GM18517 (cell line): ENCODE results near the gene TBCK.
A peak's percentile ranks its signal among the peaks of the same experiment; 100 is the strongest.
"Not testable (repeated sequence)": the region's sequence is repeated elsewhere in the genome, so short reads cannot be mapped to it uniquely, and the experiment has no call there.

Experiments used
- ATAC-seq: cut with Tn5 transposase; IDR thresholded peaks from one replicate; pipeline ENCODE4 v1.9.1; 2021; ENCODE audit warnings: mild to moderate bottlenecking, moderate library complexity; ENCODE audit not compliant: unreplicated experiment

The TBCK gene

GRCh38 chr4:106238820-106239420, 77.1 kb downstream of the TBCK start:
- peak; percentile 94 for ATAC-seq

- no peak for ATAC-seq
These were observed 84.1 kb downstream of the TBCK start for GRCh38 chr4:106231931-106232330.

GRCh38 chr4:106222548-106222947, 93.5 kb downstream of the TBCK start:
- ATAC-seq, result no peak

GRCh38 chr4:106213291-106213690, 102.7 kb downstream of the TBCK start:
- ATAC-seq, result not testable (repeated sequence)

GRCh38 chr4:106210021-106210420, 106.0 kb downstream of the TBCK start:
- no peak for ATAC-seq

- ATAC-seq, result no peak
These were observed 107.2 kb downstream of the TBCK start for GRCh38 chr4:106208481-106209460.

GRCh38 chr4:106201373-106201772, 114.6 kb downstream of the TBCK start:
- no peak for ATAC-seq

GRCh38 chr4:106195435-106195950, 120.5 kb downstream of the TBCK start:
- ATAC-seq, result no peak

- no peak for ATAC-seq
These were observed 121.2 kb downstream of the TBCK start for GRCh38 chr4:106194801-106195200.

GRCh38 chr4:106192131-106192530, 123.9 kb downstream of the TBCK start:
- ATAC-seq, result no peak

GRCh38 chr4:106186201-106186600, 129.8 kb downstream of the TBCK start:
- no peak for ATAC-seq

- ATAC-seq, result no peak
These were observed 132.5 kb downstream of the TBCK start for GRCh38 chr4:106183551-106183950.

- no peak for ATAC-seq
These were observed 143.1 kb downstream of the TBCK start for GRCh38 chr4:106172861-106173260.

- no peak for ATAC-seq
These were observed 150.5 kb downstream of the TBCK start for GRCh38 chr4:106165351-106166010.

- ATAC-seq, result no peak
These were observed 153.7 kb downstream of the TBCK start for GRCh38 chr4:106162278-106162677.

GRCh38 chr4:106160560-106160959, 155.4 kb downstream of the TBCK start:
- no peak for ATAC-seq

GRCh38 chr4:106149911-106150310, 166.1 kb downstream of the TBCK start:
- ATAC-seq, result no peak

- no peak for ATAC-seq
These were observed 167.0 kb downstream of the TBCK start for GRCh38 chr4:106149026-106149425.

- ATAC-seq, result no peak
These were observed 173.3 kb downstream of the TBCK start for GRCh38 chr4:106142616-106143127.

GRCh38 chr4:106140601-106141000, 175.4 kb downstream of the TBCK start:
- ATAC-seq, result no peak

- no peak for ATAC-seq
These were observed 179.2 kb downstream of the TBCK start for GRCh38 chr4:106136777-106137331.
